CD4-positive, alpha-beta T cell treated with Interleukin-6 at 100 ng/mL for 8 hours (primary cell): ENCODE results near the gene IL4I1.

Experiments used
- DNase-seq: peaks from one replicate; pipeline ENCODE4 v3.0.0-alpha.2; 2020; ENCODE audit warnings: mixed read lengths, low spot score

Gene IL4I1

DNA sequence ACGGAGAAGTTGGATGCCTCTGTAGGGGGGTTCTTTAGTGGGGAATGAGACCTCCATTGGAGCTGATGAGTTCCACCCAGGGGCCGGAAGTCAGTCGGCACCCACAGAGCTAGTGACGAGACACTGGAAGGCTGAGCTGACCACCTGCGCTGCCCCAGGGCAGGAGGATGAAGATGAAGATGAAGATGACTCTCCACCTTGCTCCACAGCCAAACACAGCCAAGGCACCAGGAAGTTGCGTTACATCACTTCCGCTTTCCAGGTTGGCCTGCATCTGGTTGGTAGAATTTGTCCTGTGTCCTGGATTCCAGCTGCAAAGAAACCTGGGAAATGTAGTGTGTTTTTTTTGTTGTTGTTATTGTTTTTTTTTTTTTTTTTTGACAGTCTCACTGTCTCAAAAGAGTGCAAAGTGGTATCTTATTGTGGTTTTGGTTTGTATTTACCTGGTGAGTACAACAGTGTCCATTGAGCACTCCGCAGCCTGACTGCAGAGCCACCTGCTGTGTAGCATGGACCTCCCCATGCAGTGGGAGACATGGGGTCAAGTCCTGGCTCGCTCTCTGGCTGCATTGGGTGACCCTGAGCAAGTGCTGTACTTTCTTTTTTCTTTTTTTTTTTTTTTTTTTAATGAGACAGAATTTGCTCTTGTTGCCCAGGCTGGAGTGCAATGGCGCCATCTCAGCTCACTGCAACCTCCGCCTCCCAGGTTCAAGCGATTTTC lies 17.3 kb downstream of the IL4I1 start:
- no peak for DNase-seq

DNA sequence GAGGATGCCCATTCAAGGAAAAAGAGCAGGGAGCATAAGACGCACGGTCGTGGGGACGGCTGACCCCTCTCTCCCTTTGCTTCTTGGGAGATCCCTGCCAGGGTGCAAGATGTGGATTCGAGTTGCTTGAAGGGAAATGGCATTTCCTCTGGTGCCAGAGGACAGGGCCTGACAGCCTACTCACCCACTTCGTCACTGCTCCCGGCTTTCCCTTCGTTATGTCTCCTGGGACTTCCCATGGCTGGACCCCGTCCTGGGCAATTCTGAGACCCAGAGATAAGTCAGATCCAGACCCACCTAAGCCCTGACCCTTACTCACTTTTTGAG lies 18.0 kb downstream of the IL4I1 start:
- no peak for DNase-seq

DNA sequence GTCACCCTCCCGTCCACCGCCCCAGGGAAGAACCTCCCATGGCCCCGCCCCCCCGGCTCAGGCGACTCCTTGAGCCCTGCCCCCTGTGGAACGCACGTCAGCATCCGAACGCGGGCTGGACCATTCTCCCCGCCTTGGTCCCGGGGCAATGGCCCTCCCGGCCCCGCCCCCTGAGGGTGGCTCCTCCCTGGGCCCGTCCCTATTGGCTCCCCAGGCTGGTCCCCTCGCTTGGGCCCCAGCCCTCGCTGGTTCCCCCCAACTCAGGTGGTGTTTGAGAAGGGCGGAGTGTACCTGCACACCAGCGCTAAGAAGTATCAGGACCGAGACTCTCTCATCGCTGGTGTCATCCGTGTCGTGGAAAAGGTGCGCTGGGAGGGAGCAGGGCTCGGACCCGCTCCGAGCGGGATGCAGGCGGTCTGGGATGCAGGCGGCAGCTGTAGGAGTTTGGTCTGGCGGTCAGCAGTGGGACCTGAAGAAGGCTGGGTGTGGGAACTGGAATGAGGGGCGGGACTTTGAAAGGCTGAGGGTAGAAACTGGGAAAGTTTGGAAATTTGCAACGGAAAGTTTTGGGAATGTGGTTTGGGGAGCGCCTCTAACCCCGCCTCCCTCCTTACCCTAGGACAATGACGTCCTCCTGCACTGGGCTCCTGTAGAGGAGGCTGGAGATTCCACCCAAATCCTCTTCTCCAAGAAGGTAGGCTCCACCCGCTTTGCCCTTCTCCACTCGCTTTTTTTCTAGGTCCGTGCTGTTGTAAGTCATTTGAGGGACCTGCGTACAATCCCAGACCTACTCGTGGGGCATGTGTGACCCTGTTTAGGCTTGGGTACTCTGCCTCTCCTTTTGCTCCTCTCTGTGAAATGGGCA lies 18.6 kb downstream of the IL4I1 start:
- DNase-seq = peak; percentile 98

DNA sequence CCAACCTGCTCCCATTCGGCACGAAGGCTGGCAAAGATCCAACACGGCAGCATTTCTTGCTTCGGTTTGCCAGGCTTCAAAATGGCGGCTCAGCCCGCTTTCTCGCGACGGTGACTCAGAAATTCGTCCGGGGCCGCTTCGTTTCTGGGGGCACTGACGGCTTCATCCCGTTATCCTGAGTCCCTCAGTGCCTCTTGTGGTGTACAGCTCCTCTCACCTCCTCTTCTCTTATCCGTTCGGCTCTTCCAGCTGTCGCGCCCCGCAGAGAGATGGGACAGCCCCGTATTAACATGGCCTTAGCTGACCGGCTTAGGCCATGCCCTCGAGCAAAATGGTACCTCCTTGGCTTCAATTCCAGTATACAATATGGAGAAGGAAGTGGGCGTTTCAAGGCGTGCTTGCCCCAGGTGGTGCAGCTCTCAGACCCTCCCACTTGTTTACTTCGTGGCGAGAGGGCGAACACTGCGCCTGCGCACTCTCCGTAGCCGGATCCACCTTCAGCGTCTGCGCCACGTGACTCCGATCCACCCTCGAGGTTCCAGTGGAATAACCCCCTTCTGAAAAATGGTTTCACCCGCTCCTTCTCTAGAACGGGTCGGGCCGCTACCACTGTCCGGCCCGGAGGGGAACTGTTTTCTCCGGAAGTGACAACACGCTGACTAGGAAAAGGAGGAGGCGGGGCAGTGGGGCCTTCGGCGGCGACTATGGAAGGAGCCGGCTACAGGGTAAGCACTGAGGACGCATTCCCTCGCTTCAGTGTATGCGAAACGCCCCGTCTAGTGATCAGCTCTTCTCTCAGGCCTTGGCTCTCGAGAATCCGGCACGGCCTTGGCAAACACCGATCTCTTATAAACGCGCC lies 19.4 kb downstream of the IL4I1 start, which contains the start of the genes AKT1S1 and TBC1D17:
Gene AKT1S1, minus strand, starts transcription at position 336 of the 859 bp plus-strand sequence. CDS start 4,060 bp downstream, outside the sequence.
Gene TBC1D17, plus strand, starts transcription at position 683 of the 859 bp plus-strand sequence. Its CDS starts 22 bp downstream, at position 705.
- peak; percentile 100 for DNase-seq

DNA sequence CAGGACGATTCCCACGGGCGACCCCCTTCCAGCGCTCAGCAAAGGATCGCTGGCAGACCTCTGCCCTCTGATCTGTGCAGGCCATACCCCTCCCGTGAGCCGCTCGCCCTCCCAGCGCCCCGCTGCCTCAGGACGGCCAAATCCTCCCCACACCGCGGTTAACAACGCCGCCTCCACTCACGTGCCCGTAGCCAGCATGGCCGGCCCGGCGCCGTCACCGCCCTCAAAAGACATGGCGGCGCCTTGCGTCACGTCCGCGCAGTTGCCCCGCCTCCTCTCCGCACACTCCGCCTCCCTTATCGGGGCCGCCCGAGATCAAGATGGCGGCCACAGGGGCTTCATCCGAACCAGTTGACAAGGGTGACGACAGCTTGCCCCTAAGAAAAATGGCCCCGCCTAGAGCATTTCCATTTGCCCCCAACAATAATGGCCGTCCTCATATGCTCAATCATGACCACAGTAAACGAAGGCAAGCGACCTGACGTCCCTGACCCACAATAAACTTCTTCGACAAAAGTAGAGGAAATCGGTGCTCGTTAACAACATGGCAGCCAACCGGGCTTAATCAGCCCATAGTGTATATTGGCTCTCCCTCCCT lies 20.2 kb downstream of the IL4I1 start:
- peak; percentile 99 for DNase-seq

DNA sequence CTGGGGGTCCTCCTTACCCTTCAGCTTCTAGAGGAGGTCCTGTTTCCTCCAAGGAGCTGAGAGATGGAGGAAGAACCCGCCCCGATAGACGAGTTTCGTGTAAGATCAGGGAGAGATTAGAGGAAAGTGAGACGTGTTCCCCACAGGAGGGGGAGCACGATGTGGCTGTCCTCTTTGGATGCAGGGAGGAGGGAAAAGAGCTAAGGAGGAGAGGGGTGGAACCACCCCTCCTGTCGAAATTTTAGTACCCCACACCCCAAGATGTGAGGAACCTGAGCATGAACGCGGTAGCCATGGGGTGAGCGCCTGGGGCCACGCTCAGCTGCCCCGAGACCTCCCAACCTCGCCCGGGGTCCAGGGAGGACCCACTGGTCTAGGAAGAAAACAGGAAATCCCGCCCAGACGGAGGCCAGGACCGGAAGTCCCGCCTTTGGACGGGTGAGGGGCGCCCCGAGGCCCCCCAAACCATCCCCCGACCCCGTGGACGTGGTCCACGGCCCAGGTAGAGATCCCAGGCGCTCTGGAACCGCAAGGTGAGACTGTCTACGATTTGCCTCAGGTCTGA lies 20.7 kb downstream of the IL4I1 start:
- peak; percentile 46 for DNase-seq

DNA sequence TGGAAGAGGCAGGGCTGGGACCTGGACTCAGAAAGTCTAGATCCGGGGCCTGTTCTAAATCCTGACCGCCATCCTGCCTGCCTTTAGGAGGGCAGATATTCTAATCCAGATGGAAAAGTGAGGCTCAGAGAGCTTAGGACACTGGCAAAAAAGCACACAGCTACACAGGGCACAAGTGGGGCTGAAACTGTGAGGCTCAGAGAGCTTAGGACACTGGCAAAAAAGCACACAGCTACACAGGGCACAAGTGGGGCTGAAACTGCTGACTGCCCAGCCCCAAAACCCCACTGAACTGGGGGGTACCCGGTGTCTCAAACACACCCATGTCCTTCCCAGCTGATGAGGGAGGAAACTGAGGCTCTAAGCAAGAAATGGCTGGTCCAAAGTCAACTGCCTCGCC lies 21.5 kb downstream of the IL4I1 start:
- no peak for DNase-seq

DNA sequence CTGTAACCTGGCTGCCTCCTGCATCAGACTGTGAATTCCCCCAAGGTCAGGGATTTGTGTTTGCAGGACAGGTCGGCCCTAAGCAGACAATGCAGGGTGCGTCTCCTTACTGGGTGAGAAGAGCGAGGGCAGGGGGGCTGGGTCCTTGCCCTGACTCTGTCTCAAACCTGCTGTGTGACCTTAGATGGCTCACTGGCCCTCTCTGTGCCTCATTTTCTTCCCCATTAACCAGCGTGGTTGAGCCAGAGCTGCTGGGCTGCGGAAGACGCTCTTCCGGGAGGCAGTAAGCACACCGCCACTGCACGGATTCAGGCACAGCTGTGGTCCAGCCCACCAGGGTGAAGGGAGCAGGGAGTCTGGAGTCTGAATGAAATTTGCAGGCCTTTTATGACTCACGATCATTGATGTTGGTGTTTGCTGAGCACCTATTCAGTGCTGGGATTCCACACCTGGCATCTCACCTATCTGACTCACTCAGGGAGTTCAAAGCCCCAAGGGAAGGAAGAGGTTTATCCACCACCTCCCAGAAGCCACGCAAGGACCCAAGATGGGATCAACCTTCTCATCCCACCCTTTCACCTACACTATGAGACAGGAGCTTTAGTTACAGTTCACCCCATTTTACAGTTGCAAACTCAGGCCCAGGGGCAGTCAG lies 22.1 kb downstream of the IL4I1 start:
- no peak for DNase-seq

DNA sequence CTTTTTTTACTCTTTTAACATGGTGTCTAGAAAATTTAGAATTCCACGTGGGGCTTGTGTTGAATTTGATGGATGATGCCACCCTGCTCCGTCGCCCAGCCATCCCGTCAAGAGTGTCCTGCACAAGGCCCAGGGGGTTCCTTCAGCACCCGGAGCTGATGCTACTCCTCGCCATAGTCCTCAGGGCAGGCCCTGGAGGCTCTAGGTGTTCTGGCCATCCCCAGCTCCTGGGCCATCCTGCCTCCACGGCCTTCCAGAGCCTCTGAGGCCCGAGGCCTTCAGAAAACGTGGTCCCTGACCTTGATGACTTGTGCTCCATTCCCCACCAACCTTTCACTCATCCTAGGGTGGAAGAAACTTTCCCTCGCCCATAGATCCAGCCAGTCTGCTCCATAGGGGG lies 22.9 kb downstream of the IL4I1 start:
- no peak for DNase-seq

DNA sequence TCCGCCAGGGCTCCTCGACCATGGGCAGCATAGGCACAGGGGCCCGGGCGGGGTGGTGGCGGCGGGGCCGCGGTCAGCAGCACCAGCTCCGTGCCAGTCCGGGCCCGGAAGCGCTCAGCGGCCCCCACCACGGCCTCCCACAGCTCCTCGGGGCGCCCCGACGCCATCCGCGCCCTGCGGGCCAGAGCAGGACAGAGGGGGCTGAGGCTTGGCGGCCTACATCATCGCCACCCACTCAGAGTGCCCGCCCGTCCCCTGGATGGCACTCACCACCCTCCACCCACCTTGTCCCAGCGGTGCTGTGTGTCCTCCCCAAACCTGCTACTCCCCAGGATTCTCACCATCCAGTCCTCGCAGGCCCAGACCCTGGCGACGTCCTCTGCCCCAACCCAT lies 23.6 kb downstream of the IL4I1 start:
- DNase-seq = no peak

DNA sequence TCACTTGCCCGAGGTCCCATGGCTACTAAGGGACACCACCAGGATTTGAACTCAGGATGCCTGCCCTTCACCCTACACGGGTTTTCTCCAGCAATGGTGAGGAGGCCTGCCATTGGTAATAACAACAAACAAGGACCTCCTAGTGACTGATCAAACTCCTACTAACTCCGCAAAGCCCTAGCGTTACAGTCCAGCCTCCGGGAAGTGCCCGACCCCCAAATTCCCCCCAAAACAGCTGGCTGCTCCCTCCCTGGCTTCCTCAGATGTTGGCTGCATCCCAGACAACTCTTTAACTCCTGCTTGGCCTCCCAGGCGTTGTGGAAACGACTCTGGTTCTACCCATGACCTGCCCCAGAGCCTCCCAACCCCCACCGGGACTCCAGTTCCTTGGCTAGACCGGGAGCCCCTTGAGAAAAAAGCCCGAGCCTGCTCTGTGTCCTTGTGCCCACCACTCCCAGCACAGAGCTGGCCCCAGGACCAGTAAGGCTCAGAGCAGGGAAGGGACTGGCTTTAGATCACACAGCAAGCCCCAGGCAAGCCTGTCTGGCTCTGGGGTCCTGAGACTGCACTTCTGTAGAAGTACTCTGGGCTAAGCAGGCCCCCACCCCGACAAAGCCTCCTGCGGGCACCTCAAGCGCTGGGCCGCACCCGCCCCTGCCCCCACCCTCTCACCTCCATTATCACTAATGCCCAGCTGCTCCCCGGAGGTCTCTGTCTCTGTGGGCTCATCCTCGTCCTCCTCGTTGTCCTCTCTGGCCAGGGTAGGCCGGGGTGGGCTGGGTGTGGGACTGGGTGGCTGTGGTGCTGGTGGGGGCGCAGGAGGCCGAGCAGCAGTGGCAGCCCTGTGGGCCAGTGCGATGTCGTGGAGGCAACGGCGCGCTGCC lies 24.2 kb downstream of the IL4I1 start:
- DNase-seq = no peak

DNA sequence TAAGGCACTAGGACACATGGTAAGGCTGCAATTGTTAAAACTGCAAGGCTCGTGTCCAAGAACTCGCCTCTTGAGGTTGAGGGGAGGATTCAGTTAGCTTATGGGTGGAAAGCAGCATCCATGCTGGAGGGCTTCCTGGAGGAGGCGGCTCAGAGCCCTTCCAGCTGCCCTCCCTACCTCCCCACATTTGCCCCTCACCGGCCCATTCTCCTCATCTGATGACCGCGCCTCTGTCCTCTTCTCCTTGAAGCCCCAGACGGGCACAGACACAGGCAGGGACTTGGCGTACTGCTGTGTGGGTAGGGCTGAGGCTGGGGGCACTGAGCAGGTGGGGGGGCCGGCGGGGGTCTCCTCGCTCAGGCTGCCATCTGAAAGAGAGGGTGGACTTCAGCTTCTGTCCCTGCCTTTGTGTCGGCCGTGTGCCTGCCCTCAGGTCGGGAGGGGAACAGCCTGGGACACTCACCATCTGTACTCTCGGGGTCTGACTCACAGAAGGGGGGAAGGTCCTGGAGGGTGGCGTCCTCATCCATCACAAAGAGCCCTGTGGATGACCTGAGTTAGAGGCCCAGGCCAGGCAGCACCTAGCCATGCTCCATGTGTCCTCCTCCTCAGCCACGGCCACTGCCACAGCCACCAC lies 25.2 kb downstream of the IL4I1 start:
- no peak for DNase-seq

DNA sequence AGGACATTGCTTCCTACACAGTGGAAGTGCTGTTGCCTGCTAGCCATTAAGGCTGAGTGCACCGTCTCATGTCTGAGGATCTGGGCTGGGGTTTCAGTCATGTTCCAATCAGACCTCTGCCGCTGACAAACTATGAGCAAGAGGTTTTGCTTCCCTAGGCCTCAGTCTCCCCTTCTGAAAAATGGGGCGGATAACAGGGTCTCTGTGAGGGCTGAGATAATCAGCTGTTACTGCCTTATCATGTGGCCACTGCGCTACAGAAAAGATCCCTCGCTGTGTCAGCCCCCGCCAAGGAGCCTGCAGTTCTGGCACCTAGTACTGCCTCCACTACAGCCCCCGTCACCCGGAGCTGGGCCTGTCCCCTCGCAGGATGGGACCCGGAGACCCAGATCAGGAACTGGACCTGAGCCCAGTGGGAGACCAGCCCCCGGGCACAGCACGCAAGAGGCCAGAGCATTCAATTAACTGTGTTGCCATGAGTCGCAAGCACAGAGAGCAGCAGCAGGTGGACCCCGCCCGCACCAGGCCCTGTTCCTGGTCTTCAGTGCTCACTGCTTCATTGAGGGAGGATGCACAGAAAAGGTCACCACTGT lies 26.3 kb downstream of the IL4I1 start:
- DNase-seq = no peak

DNA sequence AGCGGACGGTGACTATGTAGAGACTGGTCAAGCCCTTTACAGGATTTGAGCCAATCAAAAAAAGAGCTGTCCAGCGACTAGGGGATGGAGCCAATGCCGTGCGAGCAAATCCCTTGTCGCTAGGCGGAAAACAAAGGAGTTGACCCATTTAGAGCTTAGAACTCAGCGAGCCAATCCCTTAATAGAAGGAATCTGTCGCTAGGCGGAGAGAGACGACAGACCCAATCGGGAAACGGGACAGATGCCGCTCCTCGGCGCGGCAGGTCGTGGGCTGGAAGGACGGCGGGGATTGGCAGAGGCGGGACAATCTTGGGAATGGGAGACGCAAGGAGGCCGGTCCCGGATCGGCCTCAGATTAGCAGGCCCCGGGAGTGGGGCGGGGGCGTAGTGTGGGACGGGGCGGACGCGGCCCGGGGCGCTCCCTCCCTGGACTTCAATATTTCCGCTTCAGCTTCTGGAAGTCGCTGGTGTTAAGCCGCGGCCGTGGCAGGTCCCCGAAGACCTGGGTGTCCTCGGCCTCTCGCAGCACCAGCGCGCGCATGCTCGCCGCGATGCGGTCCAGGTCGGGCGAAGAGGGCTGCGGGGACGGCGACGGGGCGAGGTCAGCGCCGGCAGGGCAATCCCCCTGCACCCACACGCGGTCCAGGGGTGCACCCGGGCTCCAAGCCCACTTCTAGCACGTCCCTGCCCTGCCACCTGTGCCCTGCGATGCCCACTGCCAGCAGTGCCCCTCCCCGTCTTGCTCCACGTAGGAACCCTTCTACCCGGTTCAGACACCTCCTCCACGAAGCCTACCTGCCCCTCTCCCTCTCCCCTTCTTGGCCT lies 27.0 kb downstream of the IL4I1 start:
- DNase-seq = peak; percentile 96

DNA sequence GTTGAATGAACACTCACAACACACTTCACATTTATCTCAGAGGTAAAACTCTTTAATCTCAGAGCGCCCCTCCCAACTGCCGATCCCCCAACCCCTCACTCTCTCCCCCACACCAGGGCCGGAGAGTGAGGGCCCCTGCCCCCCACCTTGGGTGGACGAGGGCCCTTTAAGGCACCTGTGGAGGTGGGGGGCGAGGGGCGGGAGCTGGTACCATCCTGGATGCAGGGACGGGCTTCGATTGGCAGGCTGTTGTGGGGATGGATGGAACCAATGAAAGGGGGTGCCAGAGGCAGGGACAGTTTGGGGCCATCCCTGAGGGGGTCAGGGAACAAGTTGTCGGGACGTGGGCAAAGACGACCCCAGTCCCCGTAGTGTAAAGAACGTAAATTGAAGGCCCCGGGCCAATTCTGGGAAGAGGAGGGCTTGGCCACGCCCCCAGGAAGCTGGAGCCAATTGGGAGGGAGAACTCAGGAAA lies 27.6 kb downstream of the IL4I1 start:
- no peak for DNase-seq

DNA sequence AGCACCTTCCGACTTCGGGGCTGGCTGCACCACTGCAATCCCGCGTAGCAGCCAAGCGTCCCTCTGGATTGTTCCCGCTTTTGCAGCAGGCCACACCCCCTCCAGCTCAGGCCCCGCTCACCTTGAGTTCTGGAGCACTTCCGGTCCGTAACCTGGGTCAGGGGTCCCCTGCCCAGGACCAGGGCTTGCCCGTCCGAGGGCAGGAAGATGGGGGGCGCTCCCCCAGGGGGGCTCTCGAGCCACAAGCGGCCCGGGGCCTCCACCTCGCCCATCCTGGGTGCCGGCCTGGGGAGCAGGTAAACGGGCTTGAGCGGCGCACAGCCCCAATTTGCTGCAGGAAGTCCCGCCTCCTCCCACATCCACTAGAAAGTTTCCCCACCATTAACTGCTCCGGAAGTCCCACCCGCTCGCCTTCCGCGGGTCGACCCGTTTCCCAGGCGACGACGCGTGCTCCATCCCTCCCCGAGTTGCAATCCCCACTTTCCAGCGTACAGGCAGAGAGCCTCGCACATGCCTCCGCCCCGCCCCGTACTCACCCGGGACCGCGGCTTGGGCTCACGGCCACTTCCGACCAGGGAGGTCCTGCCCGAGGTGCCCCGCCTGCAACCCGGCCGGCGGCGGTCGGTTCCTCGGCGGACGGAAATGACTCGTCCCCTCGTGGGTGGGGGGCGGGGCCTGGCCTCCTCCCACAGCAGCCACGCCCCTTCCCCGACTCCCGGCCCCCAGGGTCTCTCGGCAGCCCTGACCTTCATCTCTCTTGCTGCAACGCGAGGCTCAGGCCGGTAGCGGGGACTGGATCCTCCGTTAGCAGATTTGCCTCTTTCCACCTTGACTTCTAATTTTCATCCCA lies 29.5 kb downstream of the IL4I1 start, which contains the start of gene PNKP:
Gene PNKP, minus strand, starts transcription at position 644 of the 850 bp plus-strand sequence. Its CDS starts 372 bp downstream, at position 272.
- peak; percentile 86 for DNase-seq

DNA sequence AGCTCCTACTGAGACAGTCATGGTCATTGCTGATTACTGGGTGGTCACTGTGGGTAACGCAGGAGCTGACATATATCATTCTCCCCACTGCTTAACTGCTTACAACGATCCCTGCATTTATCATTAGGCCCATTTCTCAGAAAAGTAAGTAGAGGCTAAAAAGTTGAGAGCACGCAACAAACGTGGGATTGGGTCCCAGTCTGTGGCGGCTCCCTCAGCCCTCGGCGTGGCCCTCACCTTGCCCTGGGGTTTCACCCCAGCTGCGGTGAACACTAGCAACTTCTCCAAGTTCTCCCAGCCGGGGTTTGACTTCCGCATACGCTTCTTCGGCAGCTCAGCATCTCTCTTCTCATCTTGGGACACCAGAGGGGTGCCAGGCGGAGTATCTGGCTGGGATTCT lies 31.8 kb downstream of the IL4I1 start:
- no peak for DNase-seq
